ENCODE results near the gene STARD7. TPM values are rescaled to one million over a fixed set of nuclear protein-coding genes. Genes with fewer than 3 reads are reported as not detected.
"Not testable (repeated sequence)": the region's sequence is repeated elsewhere in the genome, so short reads cannot be mapped to it uniquely, and the experiment has no call there.

STARD7 gene
- total RNA-seq, 1 experiment from 2014 or later, result 228 TPM

GRCh38 chr2:96239745-96240264 lies 31.2 kb upstream of the STARD7 start:
- no peak for DNase-seq (ENCODE audit: low read depth, low spot score)
- in situ Hi-C loops (cut with HindIII; ENCODE audit: low pct_unique_long_range_greater_than_20kb, low sequenced_read_pairs), result no loop called here

GRCh38 chr2:96239091-96239490 lies 30.5 kb upstream of the STARD7 start:
- in situ Hi-C loops (cut with HindIII; ENCODE audit: low pct_unique_long_range_greater_than_20kb, low sequenced_read_pairs), result no loop called here
- no peak for DNase-seq (ENCODE audit: low read depth, low spot score)

GRCh38 chr2:96238266-96238665 lies 29.6 kb upstream of the STARD7 start:
- no peak for DNase-seq (ENCODE audit: low read depth, low spot score)
- in situ Hi-C loops (cut with HindIII; ENCODE audit: low pct_unique_long_range_greater_than_20kb, low sequenced_read_pairs), result no loop called here

- in situ Hi-C loops (cut with HindIII; ENCODE audit: low pct_unique_long_range_greater_than_20kb, low sequenced_read_pairs), result no loop called here
- DNase-seq (ENCODE audit: low read depth, low spot score), result no peak
Observed at GRCh38 chr2:96236882-96237281, 28.3 kb upstream of the STARD7 start.

- DNase-seq (ENCODE audit: low read depth, low spot score), result no peak
- in situ Hi-C loops (cut with HindIII; ENCODE audit: low pct_unique_long_range_greater_than_20kb, low sequenced_read_pairs), result no loop called here
Observed at GRCh38 chr2:96233880-96234316, 25.3 kb upstream of the STARD7 start.

- DNase-seq (ENCODE audit: low read depth, low spot score), result no peak
- in situ Hi-C loops (cut with HindIII; ENCODE audit: low pct_unique_long_range_greater_than_20kb, low sequenced_read_pairs), result no loop called here
Observed at GRCh38 chr2:96233436-96233835, 24.8 kb upstream of the STARD7 start.

GRCh38 chr2:96231316-96231715 lies 22.7 kb upstream of the STARD7 start:
- DNase-seq (ENCODE audit: low read depth, low spot score), result no peak
- in situ Hi-C loops (cut with HindIII; ENCODE audit: low pct_unique_long_range_greater_than_20kb, low sequenced_read_pairs), result no loop called here

- no peak for DNase-seq (ENCODE audit: low read depth, low spot score)
- in situ Hi-C loops (cut with HindIII; ENCODE audit: low pct_unique_long_range_greater_than_20kb, low sequenced_read_pairs), result no loop called here
Observed at GRCh38 chr2:96225016-96225533, 16.4 kb upstream of the STARD7 start.

- in situ Hi-C loops (cut with HindIII; ENCODE audit: low pct_unique_long_range_greater_than_20kb, low sequenced_read_pairs); DNase-seq (ENCODE audit: low read depth, low spot score): not testable (repeated sequence)
Observed at GRCh38 chr2:96221106-96221505, 12.5 kb upstream of the STARD7 start.

GRCh38 chr2:96219959-96220358 lies 11.3 kb upstream of the STARD7 start:
- in situ Hi-C loops (cut with HindIII; ENCODE audit: low pct_unique_long_range_greater_than_20kb, low sequenced_read_pairs); DNase-seq (ENCODE audit: low read depth, low spot score): not testable (repeated sequence)

- no peak for DNase-seq (ENCODE audit: low read depth, low spot score)
- in situ Hi-C loops (cut with HindIII; ENCODE audit: low pct_unique_long_range_greater_than_20kb, low sequenced_read_pairs), result no loop called here
Observed at GRCh38 chr2:96218508-96219131, 10.0 kb upstream of the STARD7 start.

- DNase-seq (ENCODE audit: low read depth, low spot score), result no peak
- in situ Hi-C loops (cut with HindIII; ENCODE audit: low pct_unique_long_range_greater_than_20kb, low sequenced_read_pairs), result no loop called here
Observed at GRCh38 chr2:96214554-96214953, 5.9 kb upstream of the STARD7 start.

- no peak for DNase-seq (ENCODE audit: low read depth, low spot score)
- in situ Hi-C loops (cut with HindIII; ENCODE audit: low pct_unique_long_range_greater_than_20kb, low sequenced_read_pairs), result no loop called here
Observed at GRCh38 chr2:96213379-96213778, 4.8 kb upstream of the STARD7 start.

GRCh38 chr2:96212339-96212738 lies 3.7 kb upstream of the STARD7 start:
- in situ Hi-C loops (cut with HindIII; ENCODE audit: low pct_unique_long_range_greater_than_20kb, low sequenced_read_pairs), result no loop called here

GRCh38 chr2:96209729-96210085 lies 1.1 kb upstream of the STARD7 start:
- DNase-seq (ENCODE audit: low read depth, low spot score), result no peak
- in situ Hi-C loops (cut with HindIII; ENCODE audit: low pct_unique_long_range_greater_than_20kb, low sequenced_read_pairs), result no loop called here

More at GRCh38 chr2:96212339-96212738, 3.7 kb upstream of the STARD7 start:
- DNase-seq (ENCODE audit: low read depth, low spot score), result no peak

GRCh38 chr2:96209011-96209728 lies 543 bp upstream of the STARD7 start:
- in situ Hi-C loops (cut with HindIII; ENCODE audit: low pct_unique_long_range_greater_than_20kb, low sequenced_read_pairs), result no loop called here
- DNase-seq (ENCODE audit: low read depth, low spot score), result no peak

GRCh38 chr2:96207774-96208142 lies 869 bp downstream of the STARD7 start:
- in situ Hi-C loops (cut with HindIII; ENCODE audit: low pct_unique_long_range_greater_than_20kb, low sequenced_read_pairs), result no loop called here

GRCh38 chr2:96207073-96207773 lies 1.4 kb downstream of the STARD7 start:
- DNase-seq (ENCODE audit: low read depth, low spot score), result peak; percentile 4

More at GRCh38 chr2:96207774-96208142, 869 bp downstream of the STARD7 start:
- no peak for DNase-seq (ENCODE audit: low read depth, low spot score)

More at GRCh38 chr2:96207073-96207773, 1.4 kb downstream of the STARD7 start:
- in situ Hi-C loops (cut with HindIII; ENCODE audit: low pct_unique_long_range_greater_than_20kb, low sequenced_read_pairs), result no loop called here
